Kidney epithelial cell (primary cell): ENCODE measurements around the gene SPOCK1. TPM values are rescaled to one million over a fixed set of nuclear protein-coding genes. Genes with fewer than 3 reads are reported as not detected.

Experiments used
- DNase-seq: peaks from one replicate; pipeline ENCODE4 v3.0.0-alpha.2; 2010; ENCODE audit warnings: low read depth
- H3K27me3 ChIP-seq: 2 replicates; pipeline ENCODE4 v1.6.0; 2011; ENCODE audit warnings: low read length; ENCODE audit not compliant: control insufficient read depth, insufficient read depth
- H3K36me3 ChIP-seq: 2 replicates; pipeline ENCODE4 v1.5.1; 2011; ENCODE audit warnings: low read length; ENCODE audit not compliant: control insufficient read depth, insufficient read depth
- H3K4me3 ChIP-seq: 2 replicates; pipeline ENCODE4 v1.5.1; 2011; ENCODE audit warnings: low read depth, mild to moderate bottlenecking, control low read depth, low read length
- CTCF ChIP-seq: IDR thresholded peaks from 2 replicates; pipeline ENCODE4 v1.5.1; 2011; ENCODE audit warnings: mild to moderate bottlenecking, moderate library complexity, low read length, control low read depth, inconsistent platforms; ENCODE audit not compliant: insufficient read depth, poor library complexity, severe bottlenecking
- total RNA-seq: library from RNA; depleted of rRNA; stranded (reverse); fragments of >200 nt; gene quantifications from 2 replicates; pipeline ENCODE4 v1.2.3, GENCODE V29; 2015

SPOCK1 gene
- total RNA-seq, 1 donor from 2014 or later: 13.1 TPM

DNA sequence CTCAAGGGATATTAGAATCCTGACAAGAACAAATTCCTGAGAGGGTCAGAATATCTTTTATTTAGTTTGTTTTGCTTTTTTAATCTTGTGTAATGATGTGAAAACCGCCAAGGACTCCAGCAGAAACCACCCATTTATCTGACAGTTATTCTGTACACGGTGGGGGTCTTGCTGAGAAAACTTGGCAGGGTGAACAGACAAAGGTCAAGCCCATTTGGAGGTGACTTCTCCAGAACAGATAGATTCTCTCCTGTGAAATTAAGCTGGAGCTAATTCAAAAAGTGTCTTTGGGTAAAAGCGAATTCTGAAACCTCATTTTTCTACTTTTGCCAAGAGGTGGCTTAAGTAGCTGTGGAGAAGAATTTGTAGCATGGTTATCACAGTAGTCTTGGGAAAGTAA is 484.4 kb downstream of the SPOCK1 start:
- DNase-seq: no peak
- H3K27me3 ChIP-seq: no peaks in the 10 kb centered on the region
- H3K36me3 ChIP-seq: no peaks in the 10 kb centered on the region
- TF ChIP-seq CTCF: no peak
- no peak overlapping the region for H3K4me3 ChIP-seq

DNA sequence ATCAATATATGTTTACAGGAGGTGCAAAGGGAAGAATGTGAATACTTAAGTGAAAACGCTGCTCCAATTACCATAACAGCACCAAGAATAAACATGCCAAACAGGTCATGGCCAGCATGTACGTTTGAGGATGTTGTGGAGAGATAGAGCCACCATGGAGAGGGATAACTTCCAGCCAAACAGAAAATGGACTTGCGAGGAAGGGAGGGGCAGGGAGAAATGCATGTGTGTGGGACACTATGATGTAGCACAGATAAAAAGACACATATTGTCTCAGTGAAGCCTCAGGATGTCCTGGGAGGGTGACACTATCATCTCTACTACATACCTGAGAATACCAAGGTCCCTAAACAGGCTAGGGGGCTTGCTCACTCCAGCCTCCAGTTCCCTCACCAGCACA is 488.9 kb downstream of the SPOCK1 start:
- H3K36me3 ChIP-seq: no peaks in the 10 kb centered on the region
- no peak overlapping the region for H3K4me3 ChIP-seq
- no peaks in the 10 kb centered on the region for H3K27me3 ChIP-seq
- no peak for DNase-seq
- no peak for TF ChIP-seq CTCF

DNA sequence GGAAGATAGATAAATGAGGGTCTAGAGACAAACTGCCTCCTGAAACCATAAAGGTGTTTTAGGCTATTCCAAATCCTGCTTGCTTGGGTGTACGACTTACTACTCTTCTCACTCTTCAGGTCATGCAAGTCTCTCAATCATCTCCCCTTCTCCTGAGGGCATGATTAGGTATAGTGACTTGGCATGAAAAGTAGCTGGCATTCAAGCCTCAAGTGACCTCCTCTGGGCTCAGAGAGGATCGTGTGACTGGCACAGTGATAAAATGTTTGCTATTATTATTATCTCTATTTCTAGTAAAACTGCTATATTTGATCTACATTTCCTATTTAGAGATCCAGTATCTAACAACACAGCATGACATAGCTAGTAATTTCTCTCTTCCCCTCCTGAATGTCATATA is 494.8 kb downstream of the SPOCK1 start:
- Histone ChIP-seq H3K27me3 (no peaks in the 10 kb centered on the region), H3K4me3 (no peak overlapping the region), H3K36me3 (no peaks in the 10 kb centered on the region)
- DNase-seq: no peak
- TF ChIP-seq CTCF: no peak

- Histone ChIP-seq H3K36me3 (no peaks in the 10 kb centered on the region), H3K27me3 (no peaks in the 10 kb centered on the region), H3K4me3 (no peak overlapping the region)
- no peak for DNase-seq
- TF ChIP-seq CTCF: no peak
Measured at GRCh38 chr5:137001026-137001569, 498.0 kb downstream of the SPOCK1 start.

GRCh38 chr5:136999787-137000186 is 499.3 kb downstream of the SPOCK1 start:
- Histone ChIP-seq H3K27me3 (no peaks in the 10 kb centered on the region), H3K36me3 (no peaks in the 10 kb centered on the region), H3K4me3 (no peak overlapping the region)
- no peak for DNase-seq
- TF ChIP-seq CTCF: no peak

GRCh38 chr5:136998854-136999357 is 500.2 kb downstream of the SPOCK1 start:
- no peak for DNase-seq
- Histone ChIP-seq H3K36me3 (no peaks in the 10 kb centered on the region), H3K27me3 (no peaks in the 10 kb centered on the region), H3K4me3 (no peak overlapping the region)
- TF ChIP-seq CTCF: no peak
